B cell (primary cell): Measurements from ENCODE around the gene ACTN1. TPM values are rescaled to one million over a fixed set of nuclear protein-coding genes. Genes with fewer than 3 reads are reported as not detected.

Experiments
- ATAC-seq: fragments of 200-7000 bp; cut with Tn5 transposase; one replicate; pipeline ENCODE4 v1.10.0; 2021; ENCODE audit warnings: low read depth, mild to moderate bottlenecking, moderate number of reproducible peaks, moderate library complexity
- CTCF ChIA-PET: fragments of 350-600 bp; sonication (Branson Sonifier 250); formaldehyde crosslinking; loops from one replicate; lab custom pipeline; 2021; ENCODE audit warnings: antibody characterized with exemption, inconsistent platforms; lab: Charles Lee
- POLR2A ChIA-PET: fragments of 350-600 bp; sonication (Branson Sonifier 250); formaldehyde crosslinking; loops from one replicate; lab custom pipeline; 2021; ENCODE audit warnings: antibody characterized with exemption; lab: Charles Lee
- DNase-seq: peaks from one replicate; pipeline ENCODE4 v3.0.0; 2013
- H2AFZ ChIP-seq: 2 replicates; pipeline ENCODE4 v1.6.1; 2012; ENCODE audit warnings: mild to moderate bottlenecking, low read depth, low read length; ENCODE audit not compliant: insufficient read depth, poor library complexity, severe bottlenecking
- H3K27ac ChIP-seq, 2 donors: 1 replicate in 1 of 2; 2 replicates in 1 of 2; pipeline ENCODE4 v1.5.1; 2012 to 2013; ENCODE audit warnings: low read length in 2 of 2, mild to moderate bottlenecking in 2 of 2, moderate library complexity in 1 of 2
- H3K27me3 ChIP-seq, 4 experiments: fragments of 200-600 bp in 1 of 4; sonication (generic) in 1 of 4; replicated peaks in 1 of 4; 1 replicate in 2 of 4; 2 replicates in 2 of 4; pipeline versions ENCODE4 v1.6.1 to v1.7.0; 2013 to 2016; ENCODE audit warnings: low read length in 3 of 4, mild to moderate bottlenecking in 2 of 4, mixed read lengths in 1 of 4, moderate library complexity in 1 of 4; ENCODE audit not compliant: insufficient read depth in 4 of 4, control insufficient read depth in 3 of 4; ENCODE audit errors: control extremely low read depth in 1 of 4
- H3K36me3 ChIP-seq, 2 experiments: replicated peaks in 1 of 2; 1 replicate in 1 of 2; 2 replicates in 1 of 2; pipeline versions ENCODE4 v1.6.1 to v1.7.1; 2013; ENCODE audit warnings: low read length in 1 of 2; ENCODE audit not compliant: insufficient read depth in 2 of 2, control insufficient read depth in 1 of 2; ENCODE audit errors: control extremely low read depth in 1 of 2, extremely low read depth in 1 of 2
- H3K4me1 ChIP-seq, 2 donors: fragments of 200-600 bp in 1 of 2; sonication (generic) in 1 of 2; 1 replicate in 1 of 2; 2 replicates in 1 of 2; pipeline versions ENCODE4 v1.5.1 to v1.6.1; 2013 to 2017; ENCODE audit warnings: low read length in 2 of 2; ENCODE audit not compliant: control insufficient read depth in 2 of 2, insufficient read depth in 2 of 2
- H3K4me2 ChIP-seq: replicated peaks from 2 replicates; pipeline ENCODE3; 2012; ENCODE audit warnings: mild to moderate bottlenecking, low read depth, low read length; ENCODE audit not compliant: poor library complexity, severe bottlenecking
- H3K4me3 ChIP-seq, 5 experiments: fragments of 200-600 bp in 1 of 5; sonication (generic) in 1 of 5; 1 replicate in 3 of 5; 2 replicates in 2 of 5; pipeline versions ENCODE4 v1.5.1 to v1.7.0; 2011 to 2016; ENCODE audit warnings: low read length in 4 of 5, mild to moderate bottlenecking in 4 of 5, low read depth in 2 of 5, control low read depth in 1 of 5, moderate library complexity in 1 of 5; ENCODE audit not compliant: insufficient read depth in 1 of 5; ENCODE audit errors: control extremely low read depth in 1 of 5, extremely low read depth in 1 of 5
- H3K79me2 ChIP-seq: fragments of 200-600 bp; sonication (generic); one replicate; pipeline ENCODE4 v1.6.0; 2016; ENCODE audit warnings: low read length; ENCODE audit not compliant: control insufficient read depth, insufficient read depth
- H3K9ac ChIP-seq: fragments of 200-600 bp; sonication (generic); 2 replicates; pipeline ENCODE4 v1.6.1; 2017; ENCODE audit warnings: mild to moderate bottlenecking, low read length, moderate library complexity
- H3K9me3 ChIP-seq, 3 donors: one replicate each; pipeline versions ENCODE4 v1.6.1 to v1.7.1; 2013; ENCODE audit warnings: low read length in 2 of 3; ENCODE audit not compliant: control insufficient read depth in 2 of 3, insufficient read depth in 1 of 3; ENCODE audit errors: control extremely low read depth in 1 of 3
- H4K20me1 ChIP-seq: 2 replicates; pipeline ENCODE4 v1.6.0; 2012; ENCODE audit warnings: mild to moderate bottlenecking, low read length; ENCODE audit not compliant: insufficient read depth, control insufficient read depth, poor library complexity, severe bottlenecking
- H3K27ac Mint-ChIP-seq: one replicate; pipeline ENCODE4 v1.8.0; 2021; ENCODE audit warnings: mixed read lengths
- H3K27me3 Mint-ChIP-seq: one replicate; pipeline ENCODE4 v1.8.0; 2021; ENCODE audit warnings: mixed read lengths
- H3K4me1 Mint-ChIP-seq: one replicate; pipeline ENCODE4 v1.8.0; 2021; ENCODE audit warnings: mixed read lengths
- H3K4me3 Mint-ChIP-seq: one replicate; pipeline ENCODE4 v1.8.0; 2021; ENCODE audit warnings: mixed read lengths
- H3K9me3 Mint-ChIP-seq: one replicate; pipeline ENCODE4 v1.8.0; 2022; ENCODE audit warnings: mixed read lengths; ENCODE audit not compliant: insufficient read depth
- CTCF ChIP-seq: fragments of 200-600 bp; IDR thresholded peaks from one replicate; pipeline ENCODE4 v1.8.0; 2022; ENCODE audit warnings: antibody characterized with exemption, mild to moderate bottlenecking
- EZH2 ChIP-seq: IDR thresholded peaks from 2 replicates; pipeline ENCODE4 v1.6.1; 2012; ENCODE audit warnings: borderline replicate concordance, low read depth, mild to moderate bottlenecking, moderate library complexity, low read length; ENCODE audit not compliant: insufficient read depth, poor library complexity, severe bottlenecking
- WGBS: methylation state at CpG from one replicate; pipeline ENCODE4 v1.1.5; 2013; ENCODE audit warnings: missing lambda C conversion rate; ENCODE audit not compliant: insufficient coverage; 5-methylcytosine and 5-hydroxymethylcytosine counted together
- intact Hi-C: fragments of 100-400 bp; cut with micrococcal nuclease; formaldehyde crosslinking; loops from one replicate; pipeline ENCODE4 v1.10.0; 2022
- polyA plus RNA-seq: library from polyadenylated mRNA; depleted of rRNA; stranded (reverse); fragments of >200 nt; gene quantifications from 2 replicates; pipeline ENCODE4 v1.2.3, GENCODE V29; 2012
- total RNA-seq, 2 donors: library from RNA; stranded (reverse); fragments of 120-200 nt in 1 of 2; gene quantifications; 1 replicate in 1 of 2; 2 replicates in 1 of 2; pipeline versions ENCODE4 v1.2.3 to v1.2.4, GENCODE V29; 2013 to 2022

ACTN1 gene
- total and polyA plus RNA-seq, 2 donors (not counting 1 experiment from before 2014, with no cell fraction given) = 0.74 to 0.89 TPM

GRCh38 chr14:68948686-68949600, 30.2 kb downstream of the ACTN1 start:
- H3K9me3 Mint-ChIP-seq = no peaks in the 10 kb centered on the region
- Histone ChIP-seq H2AFZ (peak overlapping the region; percentile 38), H3K9ac (no peak overlapping the region), H3K4me2 (no peak overlapping the region), H3K36me3 (no peaks in the 10 kb centered on the region), H3K9me3 (no peaks in the 10 kb centered on the region), H4K20me1 (no peaks in the 10 kb centered on the region), H3K4me3 (no peak overlapping the region), H3K27me3 (no peaks in the 10 kb centered on the region), H3K79me2 (no peaks in the 10 kb centered on the region), H3K4me1 (peaks cover 5 to 6% of the 10 kb centered on the region in 2 donors), H3K27ac (no peak overlapping the region)
- no peak overlapping the region for H3K27ac Mint-ChIP-seq
- ATAC-seq (no peak), DNase-seq (no peak)
- ChIA-PET POLR2A (interaction anchor here (0.6 kb wide), 1 partner anchor 465 kb away, joined by 4 read pairs; no protein-coding TSS in a partner anchor), CTCF (no interaction called here)
- no peak for TF ChIP-seq EZH2
- no peak for TF ChIP-seq CTCF
- intact Hi-C loops = no loop called here
- H3K4me1 Mint-ChIP-seq = peaks cover 8% of the 10 kb centered on the region
- 35% methylated on average over 8 of the region's 12 CpGs for WGBS
- no peak overlapping the region for H3K4me3 Mint-ChIP-seq
- peaks cover 16% of the 10 kb centered on the region for H3K27me3 Mint-ChIP-seq

- no peak overlapping the region for H3K4me3 ChIP-seq
- Mint-ChIP-seq H3K4me3 (no peak overlapping the region), H3K9me3 (no peaks in the 10 kb centered on the region), H3K27me3 (peaks cover 20% of the 10 kb centered on the region), H3K27ac (no peak overlapping the region), H3K4me1 (peaks cover 8% of the 10 kb centered on the region)
- TF ChIP-seq EZH2 (no peak), CTCF (no peak)
- H3K4me2 ChIP-seq = peak overlapping the region; percentile 38
- no peak for ATAC-seq
- no peak overlapping the region for H2AFZ ChIP-seq
- DNase-seq = no peak
- H3K79me2 ChIP-seq = no peaks in the 10 kb centered on the region
- peaks cover 5 to 6% of the 10 kb centered on the region in 2 donors for H3K4me1 ChIP-seq
- 14% methylated on average over 1 of the region's 8 CpGs for WGBS
- ChIA-PET POLR2A (interaction anchor here (0.6 kb wide), 1 partner anchor 466 kb away, joined by 4 read pairs; no protein-coding TSS in a partner anchor), CTCF (interaction anchor here (1.3 kb wide), 1 partner anchor 35 kb away, joined by 4 read pairs; no protein-coding TSS in a partner anchor)
- H3K9ac ChIP-seq = no peak overlapping the region
- intact Hi-C loops = no loop called here
- H3K27ac ChIP-seq = no peak overlapping the region
- H3K9me3 ChIP-seq = peaks cover 0 to 5% (median 0%) of the 10 kb centered on the region in 3 donors
- H3K36me3 ChIP-seq = no peaks in the 10 kb centered on the region
- no peaks in the 10 kb centered on the region for H3K27me3 ChIP-seq
- H4K20me1 ChIP-seq = no peaks in the 10 kb centered on the region
Measured at GRCh38 chr14:68947802-68948201, 31.3 kb downstream of the ACTN1 start.
